Gastroesophageal sphincter (tissue), 3 donors: Measurements from ENCODE around the gene LSMEM2.
A peak's percentile ranks its signal among the peaks of the same experiment; 100 is the strongest.

Source experiments
- EP300 ChIP-seq: sonication (generic); formaldehyde crosslinking; IDR thresholded peaks from one replicate; pipeline ENCODE4 v1.6.1; 2017; ENCODE audit warnings: antibody characterized with exemption, mild to moderate bottlenecking
- POLR2A ChIP-seq, 2 donors: fragments of 450-650 bp; IDR thresholded peaks; one replicate each; pipeline ENCODE4 v1.6.1; 2017; ENCODE audit warnings: antibody characterized with exemption in 2 of 2, mild to moderate bottlenecking in 2 of 2, moderate library complexity in 1 of 2
- POLR2AphosphoS5 ChIP-seq: sonication (generic); formaldehyde crosslinking; IDR thresholded peaks from one replicate; pipeline ENCODE4 v1.6.1; 2017; ENCODE audit warnings: antibody characterized with exemption
- TF ChIP-seq, protein P1 (sequence below), 4 experiments: fragments of 200-600 bp in 2 of 4; fragments of 450-650 bp in 2 of 4; sonication (generic) in 1 of 4; IDR thresholded peaks; one replicate each; pipeline ENCODE4 v1.5.1; 2017 to 2019; ENCODE audit warnings: antibody characterized with exemption in 4 of 4, mild to moderate bottlenecking in 2 of 4, moderate library complexity in 2 of 4

DNA sequence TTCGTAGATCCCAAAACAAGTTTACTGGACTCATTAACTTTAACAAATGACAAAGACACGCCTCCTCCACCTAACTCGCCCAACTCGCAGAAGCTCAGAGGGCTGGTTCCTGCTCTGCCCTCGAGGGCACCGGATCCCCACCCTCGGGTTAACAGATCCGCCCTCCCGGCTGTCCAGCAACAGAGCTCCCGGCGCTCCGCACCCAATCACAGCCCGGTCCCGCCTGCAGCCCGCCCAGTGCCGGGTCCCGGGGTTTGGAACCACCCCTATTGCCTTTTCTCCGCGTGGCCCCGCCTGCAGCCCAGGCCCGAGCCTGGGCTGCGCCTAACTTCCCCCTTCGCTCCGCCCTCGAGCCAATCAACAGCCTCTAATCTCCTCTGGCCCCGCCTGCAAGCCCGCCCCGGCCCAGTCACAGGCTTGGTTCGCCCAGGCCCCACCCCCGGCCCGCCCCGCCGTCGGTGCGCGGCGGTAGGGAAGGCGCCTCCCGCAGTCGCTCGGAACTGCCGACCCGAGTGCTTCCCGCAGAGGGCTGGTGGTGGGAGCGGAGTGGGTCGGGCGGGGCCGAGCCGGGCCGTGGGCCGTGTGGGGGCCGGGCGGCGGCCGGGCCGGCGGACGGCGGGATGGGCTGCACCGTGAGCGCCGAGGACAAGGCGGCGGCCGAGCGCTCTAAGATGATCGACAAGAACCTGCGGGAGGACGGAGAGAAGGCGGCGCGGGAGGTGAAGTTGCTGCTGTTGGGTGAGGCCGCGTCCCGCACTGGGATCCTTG lies 43.0 kb upstream of the LSMEM2 start, which contains the start of gene GNAI2:
- TF ChIP-seq POLR2AphosphoS5, result peak; percentile 96
- TF ChIP-seq, protein P1, sequence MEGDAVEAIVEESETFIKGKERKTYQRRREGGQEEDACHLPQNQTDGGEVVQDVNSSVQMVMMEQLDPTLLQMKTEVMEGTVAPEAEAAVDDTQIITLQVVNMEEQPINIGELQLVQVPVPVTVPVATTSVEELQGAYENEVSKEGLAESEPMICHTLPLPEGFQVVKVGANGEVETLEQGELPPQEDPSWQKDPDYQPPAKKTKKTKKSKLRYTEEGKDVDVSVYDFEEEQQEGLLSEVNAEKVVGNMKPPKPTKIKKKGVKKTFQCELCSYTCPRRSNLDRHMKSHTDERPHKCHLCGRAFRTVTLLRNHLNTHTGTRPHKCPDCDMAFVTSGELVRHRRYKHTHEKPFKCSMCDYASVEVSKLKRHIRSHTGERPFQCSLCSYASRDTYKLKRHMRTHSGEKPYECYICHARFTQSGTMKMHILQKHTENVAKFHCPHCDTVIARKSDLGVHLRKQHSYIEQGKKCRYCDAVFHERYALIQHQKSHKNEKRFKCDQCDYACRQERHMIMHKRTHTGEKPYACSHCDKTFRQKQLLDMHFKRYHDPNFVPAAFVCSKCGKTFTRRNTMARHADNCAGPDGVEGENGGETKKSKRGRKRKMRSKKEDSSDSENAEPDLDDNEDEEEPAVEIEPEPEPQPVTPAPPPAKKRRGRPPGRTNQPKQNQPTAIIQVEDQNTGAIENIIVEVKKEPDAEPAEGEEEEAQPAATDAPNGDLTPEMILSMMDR (IDR thresholded peaks at IDR 0.05), result peak in 2 of 4 experiments; percentile 31 to 41
- TF ChIP-seq POLR2A (IDR thresholded peaks at IDR 0.05), result peak; percentile 95
- no peak for TF ChIP-seq EP300
